Upper lobe of left lung (tissue), 4 donors: Measurements from ENCODE around the gene RGS18.

Experiments used
- EP300 ChIP-seq, 4 donors: sonication (generic); formaldehyde crosslinking; IDR thresholded peaks; one replicate each; pipeline ENCODE4 v1.5.1; 2017; ENCODE audit warnings: antibody characterized with exemption in 4 of 4, control low read depth in 2 of 4
- POLR2AphosphoS5 ChIP-seq, 2 donors: sonication (generic); formaldehyde crosslinking; IDR thresholded peaks; one replicate each; pipeline ENCODE4 v1.5.1; 2017; ENCODE audit warnings: antibody characterized with exemption in 2 of 2
- TF ChIP-seq, protein P1 (sequence below), 6 experiments: fragments of 450-650 bp in 4 of 6; fragments of 200-600 bp in 2 of 6; sonication (generic) in 2 of 6; IDR thresholded peaks; one replicate each; pipeline ENCODE4 v1.5.1; 2016 to 2019; ENCODE audit warnings: antibody characterized with exemption in 6 of 6

DNA sequence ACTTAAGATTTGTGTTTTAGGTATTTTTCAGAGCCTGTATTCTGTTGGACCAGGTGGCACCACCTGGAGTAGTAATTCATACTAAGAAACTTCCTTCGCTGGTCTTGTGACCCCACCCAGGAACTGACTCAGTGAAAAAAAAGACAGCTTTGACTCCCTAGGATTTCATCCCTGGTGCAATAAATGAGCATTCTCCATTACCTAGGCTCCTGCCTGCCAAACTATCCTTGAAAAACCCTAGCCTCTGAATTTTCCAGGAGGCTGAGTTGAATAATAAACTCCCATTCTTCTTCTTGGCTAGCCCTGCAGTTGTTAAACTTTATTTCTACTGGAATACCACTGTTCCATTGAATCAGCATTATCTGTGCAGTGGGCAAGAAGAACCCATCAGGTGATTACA lies 10.6 kb upstream of the RGS18 start:
- TF ChIP-seq, protein P1, sequence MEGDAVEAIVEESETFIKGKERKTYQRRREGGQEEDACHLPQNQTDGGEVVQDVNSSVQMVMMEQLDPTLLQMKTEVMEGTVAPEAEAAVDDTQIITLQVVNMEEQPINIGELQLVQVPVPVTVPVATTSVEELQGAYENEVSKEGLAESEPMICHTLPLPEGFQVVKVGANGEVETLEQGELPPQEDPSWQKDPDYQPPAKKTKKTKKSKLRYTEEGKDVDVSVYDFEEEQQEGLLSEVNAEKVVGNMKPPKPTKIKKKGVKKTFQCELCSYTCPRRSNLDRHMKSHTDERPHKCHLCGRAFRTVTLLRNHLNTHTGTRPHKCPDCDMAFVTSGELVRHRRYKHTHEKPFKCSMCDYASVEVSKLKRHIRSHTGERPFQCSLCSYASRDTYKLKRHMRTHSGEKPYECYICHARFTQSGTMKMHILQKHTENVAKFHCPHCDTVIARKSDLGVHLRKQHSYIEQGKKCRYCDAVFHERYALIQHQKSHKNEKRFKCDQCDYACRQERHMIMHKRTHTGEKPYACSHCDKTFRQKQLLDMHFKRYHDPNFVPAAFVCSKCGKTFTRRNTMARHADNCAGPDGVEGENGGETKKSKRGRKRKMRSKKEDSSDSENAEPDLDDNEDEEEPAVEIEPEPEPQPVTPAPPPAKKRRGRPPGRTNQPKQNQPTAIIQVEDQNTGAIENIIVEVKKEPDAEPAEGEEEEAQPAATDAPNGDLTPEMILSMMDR (IDR thresholded peaks at IDR 0.05), result no peak
- no peak for TF ChIP-seq POLR2AphosphoS5 (IDR thresholded peaks at IDR 0.05)
- TF ChIP-seq EP300 (IDR thresholded peaks at IDR 0.05), result no peak
